Measurements from ENCODE around the gene MIEN1.
"Not testable (repeated sequence)": the region's sequence is repeated elsewhere in the genome, so short reads cannot be mapped to it uniquely, and the experiment has no call there.

Gene MIEN1

DNA sequence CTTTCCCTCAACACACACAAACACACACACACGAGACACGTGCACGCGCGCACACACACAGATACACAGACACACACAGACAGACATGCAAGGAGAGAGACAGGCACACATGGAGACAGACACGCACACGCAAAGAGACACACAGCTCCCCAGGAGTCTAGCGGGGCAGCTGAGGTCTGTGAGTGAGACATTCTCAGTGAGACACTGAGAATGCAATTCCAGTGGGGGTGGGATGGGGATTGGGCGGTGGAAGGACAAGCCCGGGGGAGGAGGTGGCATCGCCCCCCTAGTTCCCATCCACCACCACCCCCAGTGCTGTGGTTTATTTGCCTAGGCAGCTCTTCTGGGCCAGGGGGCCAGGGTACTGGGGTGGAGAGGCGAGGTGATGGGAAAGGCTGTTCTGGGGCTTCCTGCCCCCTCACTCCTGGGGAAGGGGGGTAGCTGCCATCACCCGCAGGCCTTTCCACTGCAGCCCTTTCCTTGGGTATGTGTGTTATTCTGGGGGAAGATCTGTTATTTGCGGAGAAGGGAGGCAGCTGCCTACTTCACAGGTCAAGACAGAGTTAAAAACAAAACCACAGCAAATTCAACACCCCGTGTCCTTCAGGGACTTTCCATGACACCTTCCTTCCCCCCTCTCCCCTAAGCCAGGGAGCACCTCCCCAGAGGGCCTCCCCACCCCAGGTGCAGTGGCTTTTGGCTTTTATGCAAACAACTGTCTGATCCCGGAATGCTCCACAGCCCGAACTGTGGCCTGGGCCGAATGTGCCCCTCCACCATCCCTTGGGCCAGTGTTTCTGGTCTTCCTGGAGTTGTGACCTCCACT lies 25.4 kb upstream of the MIEN1 start:
- DNase-seq: no peak

- no peak for DNase-seq
These were observed 24.7 kb upstream of the MIEN1 start for GRCh38 chr17:39754958-39755553.

- DNase-seq: peak; percentile 97
These were observed 24.0 kb upstream of the MIEN1 start for GRCh38 chr17:39754161-39754957.

DNA sequence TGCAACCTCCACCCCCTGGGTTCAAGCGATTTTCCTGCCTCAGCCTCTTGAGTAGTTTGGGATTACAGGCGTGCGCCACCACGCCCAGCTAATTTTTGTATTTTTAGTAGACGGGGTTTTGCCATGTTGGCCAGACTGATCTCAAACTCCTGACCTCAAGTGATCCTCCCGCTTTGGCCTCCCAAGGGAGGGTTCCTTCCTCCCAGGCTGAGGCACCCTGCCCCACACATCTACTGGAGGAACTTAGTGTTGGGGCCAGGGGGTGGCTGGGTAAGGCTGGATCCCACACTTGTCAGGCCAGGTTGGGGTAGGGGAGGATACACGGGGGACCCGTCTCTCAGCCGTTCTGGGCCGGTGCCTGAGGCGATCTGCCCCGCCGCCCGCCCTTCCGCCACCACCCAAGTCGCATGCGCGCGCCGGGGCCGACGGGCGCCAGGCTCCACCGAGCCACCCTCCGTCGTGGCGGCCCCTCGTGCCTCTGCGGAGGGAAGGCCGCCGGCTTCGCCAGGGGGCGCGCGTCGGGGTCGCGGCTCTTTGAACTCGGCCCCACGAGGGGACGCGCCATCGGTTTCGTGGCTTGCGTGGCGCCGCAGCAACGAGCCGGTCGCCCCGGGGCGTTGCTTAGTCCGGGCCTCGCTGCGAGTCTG lies 23.3 kb upstream of the MIEN1 start:
- no peak for DNase-seq

GRCh38 chr17:39752241-39752881 lies 22.0 kb upstream of the MIEN1 start:
- no peak for DNase-seq

DNA sequence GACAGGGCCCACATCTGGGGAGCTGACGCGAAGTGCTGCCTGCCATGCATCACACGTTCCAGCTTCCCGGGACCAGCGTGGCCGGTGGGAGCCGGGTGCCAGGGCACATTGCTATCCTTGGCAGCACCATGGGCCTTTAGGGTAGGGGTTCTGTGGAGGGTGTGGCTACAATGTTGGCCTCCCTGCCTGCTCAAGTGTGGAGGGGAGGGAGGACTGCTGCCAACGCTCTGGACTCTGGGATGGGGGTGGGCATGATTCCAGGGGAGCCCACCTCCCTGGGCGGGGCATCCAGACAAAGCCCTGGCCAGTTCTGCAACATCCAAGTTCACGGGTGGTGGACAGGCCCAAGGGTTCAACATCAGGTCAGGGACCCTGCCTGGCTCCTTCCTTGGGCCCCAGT lies 21.3 kb upstream of the MIEN1 start:
- no peak for DNase-seq

DNA sequence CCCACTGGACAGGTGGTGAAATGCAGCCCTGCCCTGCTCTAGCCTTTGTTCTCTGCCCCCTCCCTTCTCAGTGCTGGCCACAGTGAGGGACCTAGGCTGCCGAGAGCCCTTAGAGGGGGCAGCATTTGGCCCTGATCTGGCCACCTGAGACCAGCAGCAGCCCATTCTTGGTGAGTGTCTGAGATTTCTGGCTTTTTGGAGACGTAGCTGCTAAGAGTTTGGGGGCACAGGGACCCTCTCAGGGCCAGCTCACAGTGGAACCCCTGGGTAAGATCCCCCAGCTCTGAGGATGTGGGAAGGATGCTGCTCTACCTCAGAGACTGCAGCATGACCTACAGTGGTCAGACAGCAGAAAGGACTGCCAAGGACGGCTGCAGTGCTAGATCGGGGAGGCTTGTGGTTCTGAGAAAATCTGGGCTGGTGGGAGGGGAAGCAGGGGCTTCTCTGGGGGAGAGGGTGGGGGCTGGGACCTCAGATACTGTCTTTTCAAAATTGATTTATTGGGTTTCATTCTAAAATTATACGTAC lies 20.7 kb upstream of the MIEN1 start:
- DNase-seq: no peak

- DNase-seq: no peak
These were observed 20.0 kb upstream of the MIEN1 start for GRCh38 chr17:39750131-39751015.

DNA sequence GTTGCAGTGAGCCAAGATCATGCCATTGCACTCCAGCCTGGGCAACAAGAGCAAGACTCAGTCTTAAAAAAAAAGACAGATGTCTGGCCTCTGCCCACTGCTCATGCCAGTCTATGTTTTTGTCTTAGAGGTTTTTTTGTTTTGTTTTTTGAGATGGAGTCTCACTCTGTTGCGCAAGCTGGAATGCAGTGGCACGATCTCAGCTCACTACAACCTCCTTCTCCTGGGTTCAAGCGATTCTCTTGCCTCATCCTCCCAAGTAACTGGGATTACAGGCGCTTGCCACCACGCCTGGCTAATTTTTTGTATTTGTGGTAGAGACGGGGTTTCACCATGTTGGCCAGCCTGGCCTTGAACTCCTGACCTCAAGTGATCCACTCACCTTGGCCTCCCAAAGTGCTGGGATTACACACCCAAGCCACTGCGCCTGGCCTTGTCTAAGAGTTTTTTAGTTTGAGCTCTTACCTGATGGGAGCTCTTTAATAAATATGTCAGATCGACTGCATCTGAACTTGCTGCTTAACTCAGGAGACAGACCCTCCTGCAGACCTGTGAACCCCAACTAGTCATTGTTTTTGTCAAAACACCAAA lies 18.2 kb upstream of the MIEN1 start:
- DNase-seq: not testable (repeated sequence)

- DNase-seq: no peak
These were observed 17.4 kb upstream of the MIEN1 start for GRCh38 chr17:39747745-39748144.

- no peak for DNase-seq
These were observed 15.8 kb upstream of the MIEN1 start for GRCh38 chr17:39746145-39746461.

GRCh38 chr17:39745335-39746144 lies 15.2 kb upstream of the MIEN1 start:
- DNase-seq: no peak

DNA sequence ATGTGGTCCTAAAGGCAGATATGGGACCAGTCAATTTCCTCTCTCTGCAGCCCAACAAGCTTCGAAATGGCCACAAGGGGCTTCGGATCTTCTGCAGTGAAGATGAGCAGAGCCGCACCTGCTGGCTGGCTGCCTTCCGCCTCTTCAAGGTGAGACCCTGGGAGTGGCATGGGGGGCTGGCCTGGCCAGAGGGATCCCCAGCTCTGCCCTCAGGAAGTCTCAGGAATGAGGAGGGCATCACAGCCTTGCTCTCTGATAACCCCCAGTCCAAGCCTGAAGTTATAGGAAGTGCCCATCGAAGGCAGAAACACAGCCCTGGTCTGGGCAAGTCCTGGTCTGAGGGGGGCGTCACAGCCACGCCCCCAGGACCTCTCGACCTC lies 14.5 kb upstream of the MIEN1 start:
- DNase-seq: no peak

- no peak for DNase-seq
These were observed 13.9 kb upstream of the MIEN1 start for GRCh38 chr17:39744075-39744835.

GRCh38 chr17:39742856-39743436 lies 12.6 kb upstream of the MIEN1 start:
- DNase-seq: no peak

GRCh38 chr17:39742126-39742855 lies 12.0 kb upstream of the MIEN1 start:
- no peak for DNase-seq

GRCh38 chr17:39740357-39741111 lies 10.2 kb upstream of the MIEN1 start:
- DNase-seq: no peak

Measured in inflammatory macrophage treated with lipopolysaccharide for 4 hours (primary cell).